ENCODE results near the gene PRR29.

Gene PRR29

DNA sequence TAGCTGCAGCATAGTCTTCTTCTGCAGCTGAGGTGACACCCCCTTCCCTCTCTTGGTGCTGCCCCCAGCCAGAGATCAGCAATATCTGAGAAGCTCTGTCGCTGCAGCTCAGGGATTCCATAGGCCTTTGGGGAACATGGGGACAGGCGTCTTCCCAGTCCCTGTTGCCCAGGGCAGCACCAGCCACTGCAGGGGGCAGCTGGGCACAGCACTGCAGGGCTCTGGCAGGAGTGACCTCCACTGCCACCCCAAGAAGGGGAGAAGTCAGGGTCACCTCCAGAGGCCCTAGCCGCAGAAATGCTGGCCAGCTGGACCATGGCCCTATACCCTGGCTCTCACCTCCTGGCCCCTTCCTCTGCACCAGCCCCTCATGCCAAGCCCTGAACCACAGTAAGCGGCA lies 42.4 kb upstream of the PRR29 start:
- Histone ChIP-seq H3F3A (ENCODE audit: control insufficient read depth, insufficient read depth) (peaks cover 5% of the 10 kb centered on the region; the same call in 1 of the 2 replicates), H3K36me3 (ENCODE audit: control insufficient read depth, low read length) (no peaks in the 10 kb centered on the region), H3K9me2 (replicated peaks; ENCODE audit: control insufficient read depth, low read length) (no peaks in the 10 kb centered on the region), H3K27me3 (ENCODE audit: control insufficient read depth, low read length) (peaks cover under 1% of the 10 kb centered on the region; the same call in 1 of the 2 replicates), H3K9me3 (ENCODE audit: control insufficient read depth, insufficient read depth, low read length) (no peaks in the 10 kb centered on the region), H3K4me2 (ENCODE audit: low read length) (no peak overlapping the region), H3K79me2 (ENCODE audit: control insufficient read depth, low read length) (no peaks in the 10 kb centered on the region), H4K20me1 (ENCODE audit: control insufficient read depth, insufficient read depth, low read depth, low read length) (no peaks in the 10 kb centered on the region), H3K4me3 (ENCODE audit: low read length) (no peak overlapping the region), H3K4me1 (ENCODE audit: control insufficient read depth, low read length) (peaks cover 19% of the 10 kb centered on the region), H3K27ac (ENCODE audit: low read depth, low read length) (no peak overlapping the region)
- TF ChIP-seq EZH2phosphoT487 (IDR thresholded peaks at IDR 0.05; ENCODE audit: borderline replicate concordance, low read length), result no peak
- no peak for TF ChIP-seq CTCF (IDR thresholded peaks at IDR 0.05; ENCODE audit: low read depth, low read length, poor library complexity, severe bottlenecking)

GRCh38 chr17:63956296-63956920 lies 41.7 kb upstream of the PRR29 start:
- Histone ChIP-seq H4K20me1 (ENCODE audit: control insufficient read depth, insufficient read depth, low read depth, low read length) (no peaks in the 10 kb centered on the region), H3K27me3 (ENCODE audit: control insufficient read depth, low read length) (no peaks in the 10 kb centered on the region)

GRCh38 chr17:63960006-63960405 lies 38.1 kb upstream of the PRR29 start:
- Histone ChIP-seq H3F3A (ENCODE audit: control insufficient read depth, insufficient read depth) (0 out of 2 replicates have a peak, but pooled peaks cover 4% of the 10 kb centered on the region), H3K9me2 (replicated peaks; ENCODE audit: control insufficient read depth, low read length) (no peaks in the 10 kb centered on the region), H3K4me1 (ENCODE audit: control insufficient read depth, low read length) (peaks cover 7% of the 10 kb centered on the region), H4K20me1 (ENCODE audit: control insufficient read depth, insufficient read depth, low read depth, low read length) (no peaks in the 10 kb centered on the region), H3K27me3 (ENCODE audit: control insufficient read depth, low read length) (no peaks in the 10 kb centered on the region), H3K79me2 (ENCODE audit: control insufficient read depth, low read length) (no peaks in the 10 kb centered on the region), H3K9me3 (ENCODE audit: control insufficient read depth, insufficient read depth, low read length) (no peaks in the 10 kb centered on the region), H3K27ac (ENCODE audit: low read depth, low read length) (no peak overlapping the region), H3K36me3 (ENCODE audit: control insufficient read depth, low read length) (no peaks in the 10 kb centered on the region), H3K4me3 (ENCODE audit: low read length) (no peak overlapping the region), H3K4me2 (ENCODE audit: low read length) (no peak overlapping the region)
- TF ChIP-seq EZH2phosphoT487 (IDR thresholded peaks at IDR 0.05; ENCODE audit: borderline replicate concordance, low read length) (no peak), CTCF (IDR thresholded peaks at IDR 0.05; ENCODE audit: low read depth, low read length, poor library complexity, severe bottlenecking) (no peak)

More at GRCh38 chr17:63956296-63956920, 41.7 kb upstream of the PRR29 start:
- Histone ChIP-seq H3K9me2 (replicated peaks; ENCODE audit: control insufficient read depth, low read length) (no peaks in the 10 kb centered on the region), H3K4me1 (ENCODE audit: control insufficient read depth, low read length) (peaks cover 24% of the 10 kb centered on the region), H3K79me2 (ENCODE audit: control insufficient read depth, low read length) (no peaks in the 10 kb centered on the region), H3K9me3 (ENCODE audit: control insufficient read depth, insufficient read depth, low read length) (no peaks in the 10 kb centered on the region), H3K36me3 (ENCODE audit: control insufficient read depth, low read length) (no peaks in the 10 kb centered on the region), H3F3A (ENCODE audit: control insufficient read depth, insufficient read depth) (peaks cover 5% of the 10 kb centered on the region; the same call in 1 of the 2 replicates), H3K4me2 (ENCODE audit: low read length) (no peak overlapping the region), H3K4me3 (ENCODE audit: low read length) (no peak overlapping the region), H3K27ac (ENCODE audit: low read depth, low read length) (no peak overlapping the region)
- TF ChIP-seq CTCF (IDR thresholded peaks at IDR 0.05; ENCODE audit: low read depth, low read length, poor library complexity, severe bottlenecking), result no peak
- no peak for TF ChIP-seq EZH2phosphoT487 (IDR thresholded peaks at IDR 0.05; ENCODE audit: borderline replicate concordance, low read length)
